Measurements from ENCODE around the gene SVIL. TPM values are rescaled to one million over a fixed set of nuclear protein-coding genes. Genes with fewer than 3 reads are reported as not detected.

Gene SVIL
- total RNA-seq, 4 donors from 2014 or later: 785 to 1,099 (median 921) TPM

DNA sequence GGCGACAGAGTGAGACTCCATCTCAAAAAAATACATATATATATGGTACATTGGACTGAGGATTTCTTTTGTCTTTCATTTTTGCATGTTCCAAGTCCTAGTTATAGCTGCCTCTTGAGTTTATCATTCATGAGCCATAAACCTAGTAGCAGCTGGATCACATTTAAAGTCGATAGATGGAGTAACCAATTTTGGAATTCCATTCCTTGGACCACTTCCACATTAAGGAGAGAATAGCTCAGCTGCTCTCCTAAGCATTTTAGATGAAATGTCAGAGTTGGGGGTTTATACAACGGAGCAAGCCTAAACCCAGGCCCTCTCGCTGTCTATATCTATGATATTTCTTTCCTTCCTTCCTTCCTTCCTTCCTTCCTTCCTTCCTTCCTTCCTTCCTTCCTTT lies 204.7 kb downstream of the SVIL start:
- Histone ChIP-seq H3K9me3 (no peaks in the 10 kb centered on the region), H3K27ac (replicated peaks in 1 of 4) (no peak overlapping the region), H3K4me3 (no peak overlapping the region), H3K36me3 (peaks cover 0 to 13% (median 6%) of the 10 kb centered on the region in 4 donors), H3K27me3 (no peaks in the 10 kb centered on the region), H3K4me1 (peaks cover 6 to 23% (median 11%) of the 10 kb centered on the region in 4 donors)
- WGBS: 71% methylated on average over 4 of the region's 4 CpGs
- intact Hi-C loops (cut with DNase I): no loop called here
- TF ChIP-seq CTCF (IDR thresholded peaks at IDR 0.05) (no peak), EP300 (IDR thresholded peaks at IDR 0.05) (no peak), POLR2A (IDR thresholded peaks at IDR 0.05; ENCODE audit: low read depth) (no peak), POLR2AphosphoS5 (IDR thresholded peaks at IDR 0.05) (no peak)
- DNase-seq (ENCODE audit: extremely low spot score): no peak

- peaks cover 0 to 15% (median 5%) of the 10 kb centered on the region in 4 donors for H3K4me1 ChIP-seq
- no peak overlapping the region for H3K27ac ChIP-seq (replicated peaks in 1 of 4)
- H3K4me3 ChIP-seq: no peak overlapping the region
- intact Hi-C loops (cut with DNase I): no loop called here
- DNase-seq (ENCODE audit: extremely low spot score): no peak
- TF ChIP-seq POLR2A (IDR thresholded peaks at IDR 0.05; ENCODE audit: low read depth) (no peak), POLR2AphosphoS5 (IDR thresholded peaks at IDR 0.05) (no peak), CTCF (IDR thresholded peaks at IDR 0.05) (no peak), EP300 (IDR thresholded peaks at IDR 0.05) (no peak)
- 91% methylated on average over 8 of the region's 8 CpGs for WGBS
- no peaks in the 10 kb centered on the region for H3K27me3 ChIP-seq
- H3K9me3 ChIP-seq: no peaks in the 10 kb centered on the region
- peaks cover 0 to 24% (median 13%) of the 10 kb centered on the region in 4 donors for H3K36me3 ChIP-seq
Observed at GRCh38 chr10:29428486-29428885, 206.3 kb downstream of the SVIL start.

GRCh38 chr10:29427667-29428066 lies 207.1 kb downstream of the SVIL start:
- WGBS: 97% methylated on average over 2 of the region's 2 CpGs
- TF ChIP-seq CTCF (IDR thresholded peaks at IDR 0.05): no peak
- no peak for TF ChIP-seq POLR2A (IDR thresholded peaks at IDR 0.05; ENCODE audit: low read depth)
- H3K4me1 ChIP-seq: peaks cover 0 to 15% (median 5%) of the 10 kb centered on the region in 4 donors
- H3K27ac ChIP-seq (replicated peaks in 1 of 4): no peak overlapping the region
- no peaks in the 10 kb centered on the region for H3K9me3 ChIP-seq
- peaks cover 0 to 24% (median 13%) of the 10 kb centered on the region in 4 donors for H3K36me3 ChIP-seq
- no peak for DNase-seq (ENCODE audit: extremely low spot score)
- intact Hi-C loops (cut with DNase I): no loop called here
- H3K27me3 ChIP-seq: no peaks in the 10 kb centered on the region
- H3K4me3 ChIP-seq: no peak overlapping the region

DNA sequence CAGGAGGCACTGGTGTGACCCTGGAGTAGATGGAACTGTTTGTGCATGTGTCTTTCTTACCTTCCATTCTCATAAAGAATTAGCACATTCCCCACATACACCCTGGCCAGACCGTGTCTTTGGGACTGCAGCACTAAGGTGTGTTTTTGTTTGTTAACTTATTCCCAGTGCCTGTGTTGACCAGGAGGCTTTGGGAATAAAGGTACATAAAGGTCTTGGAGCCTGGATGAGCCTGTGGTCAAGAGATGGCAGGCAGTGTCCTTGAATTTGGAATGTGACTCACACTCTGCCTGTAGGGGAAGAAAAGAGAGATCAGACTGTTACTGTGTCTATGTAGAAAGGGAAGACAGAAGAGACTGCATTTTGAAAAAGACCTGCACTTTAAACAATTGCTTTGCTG lies 208.4 kb downstream of the SVIL start:
- intact Hi-C loops (cut with DNase I): no loop called here
- no peak for TF ChIP-seq CTCF (IDR thresholded peaks at IDR 0.05)
- TF ChIP-seq POLR2A (IDR thresholded peaks at IDR 0.05; ENCODE audit: low read depth): no peak
- no peak for TF ChIP-seq EP300 (IDR thresholded peaks at IDR 0.05)
- no peak for TF ChIP-seq POLR2AphosphoS5 (IDR thresholded peaks at IDR 0.05)
- Histone ChIP-seq H3K9me3 (no peaks in the 10 kb centered on the region), H3K4me1 (peaks cover 0 to 22% (median 5%) of the 10 kb centered on the region in 4 donors), H3K27me3 (no peaks in the 10 kb centered on the region), H3K27ac (replicated peaks in 1 of 4) (no peak overlapping the region), H3K36me3 (peaks cover 4 to 34% (median 20%) of the 10 kb centered on the region in 4 donors), H3K4me3 (no peak overlapping the region)
- DNase-seq (ENCODE audit: extremely low spot score): no peak
- WGBS: 54% methylated on average over 1 of the region's 1 CpG

DNA sequence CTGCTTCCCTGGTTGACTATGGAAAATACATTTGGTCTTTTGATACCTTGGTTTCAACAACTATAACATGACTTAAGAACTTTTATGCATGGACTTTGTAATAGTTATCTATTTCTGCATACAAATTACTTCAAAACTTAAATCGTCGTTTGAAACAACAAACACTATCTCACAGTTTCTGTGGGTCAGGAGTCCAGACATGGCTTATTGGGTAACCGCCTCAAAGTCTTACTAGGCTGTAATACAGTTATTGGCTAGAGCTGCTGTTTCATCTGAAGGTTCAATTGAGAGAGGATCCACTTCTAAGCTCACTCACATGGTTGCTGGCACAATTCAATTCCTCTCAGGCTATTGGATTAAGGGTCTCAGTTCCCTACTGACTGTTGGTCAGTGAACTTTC lies 210.8 kb downstream of the SVIL start:
- 98% methylated on average over 3 of the region's 3 CpGs for WGBS
- no peak for DNase-seq (ENCODE audit: extremely low spot score)
- intact Hi-C loops (cut with DNase I): no loop called here
- Histone ChIP-seq H3K9me3 (no peaks in the 10 kb centered on the region), H3K4me3 (no peak overlapping the region), H3K27me3 (no peaks in the 10 kb centered on the region), H3K27ac (replicated peaks in 1 of 4) (no peak overlapping the region), H3K36me3 (peaks cover 12 to 52% (median 35%) of the 10 kb centered on the region in 4 donors), H3K4me1 (peaks cover 0 to 20% (median 5%) of the 10 kb centered on the region in 4 donors)
- no peak for TF ChIP-seq EP300 (IDR thresholded peaks at IDR 0.05)
- TF ChIP-seq POLR2AphosphoS5 (IDR thresholded peaks at IDR 0.05): no peak
- TF ChIP-seq CTCF (IDR thresholded peaks at IDR 0.05): no peak
- no peak for TF ChIP-seq POLR2A (IDR thresholded peaks at IDR 0.05; ENCODE audit: low read depth)

Data from esophagus muscularis mucosa (tissue), 4 donors.